Measurements from ENCODE around the gene SLIT3.

GRCh38 chr5:169029661-169030274 lies 271.2 kb downstream of the SLIT3 start:
- TF ChIP-seq CTCF (IDR thresholded peaks at IDR 0.05; ENCODE audit: borderline replicate concordance, extremely low read depth, low read length, poor library complexity, severe bottlenecking) (no peak), EZH2 (IDR thresholded peaks at IDR 0.05; ENCODE audit: borderline replicate concordance, low read depth, low read length, severe bottlenecking) (no peak)

All from DND-41 (cell line).